Caco-2 (cell line): ENCODE data around the gene ECE1. TPM values are rescaled to one million over a fixed set of nuclear protein-coding genes. Genes with fewer than 3 reads are reported as not detected.

Source experiments
- BruUV-seq: library from RNA; stranded (reverse); fragments of 400-500 nt; replicated peaks from 2 replicates; lab custom pipeline; 2021; lab: Mats Ljungman, UMichigan
- CTCF ChIA-PET: fragments of 300-600 bp; sonication (Branson Sonifier 250); formaldehyde crosslinking; loops from one replicate; lab custom pipeline; 2022; ENCODE audit warnings: antibody characterized with exemption; lab: Charles Lee
- POLR2A ChIA-PET: fragments of 300-600 bp; sonication (Branson Sonifier 250); formaldehyde crosslinking; loops from one replicate; lab custom pipeline; 2022; ENCODE audit warnings: antibody characterized with exemption; lab: Charles Lee
- DNase-seq, 2 experiments: peaks; one replicate each; pipeline versions ENCODE4 v3.0.0 to v3.0.0-alpha.2; 2020 to 2022
- H3K27me3 ChIP-seq: replicated peaks from 2 replicates; pipeline ENCODE4 v1.6.0; 2011; ENCODE audit warnings: low read length; ENCODE audit not compliant: control insufficient read depth, insufficient read depth
- H3K36me3 ChIP-seq: 2 replicates; pipeline ENCODE4 v1.5.1; 2011; ENCODE audit warnings: low read length; ENCODE audit not compliant: control insufficient read depth, insufficient read depth
- H3K4me1 ChIP-seq: fragments of 250-450 bp; sonication (Bioruptor Pico); 2 replicates; pipeline ENCODE4 v1.5.1; 2020; ENCODE audit warnings: mild to moderate bottlenecking
- H3K4me3 ChIP-seq: 2 replicates; pipeline ENCODE4 v1.5.1; 2011; ENCODE audit warnings: low read depth, mild to moderate bottlenecking, control low read depth, low read length
- H3K9me3 ChIP-seq: fragments of 250-450 bp; sonication (Bioruptor Pico); 2 replicates; pipeline ENCODE4 v1.5.1; 2020; ENCODE audit warnings: mild to moderate bottlenecking, moderate library complexity
- H3K27ac Mint-ChIP-seq: one replicate; pipeline ENCODE4 v1.8.0; 2022; ENCODE audit warnings: mixed read lengths; ENCODE audit not compliant: unreplicated experiment
- H3K27me3 Mint-ChIP-seq: one replicate; pipeline ENCODE4 v1.8.0; 2022; ENCODE audit warnings: mixed read lengths; ENCODE audit not compliant: insufficient read depth, unreplicated experiment
- H3K36me3 Mint-ChIP-seq: one replicate; pipeline ENCODE4 v1.8.0; 2022; ENCODE audit warnings: mild to moderate bottlenecking, mixed read lengths; ENCODE audit not compliant: insufficient read depth, unreplicated experiment
- H3K4me1 Mint-ChIP-seq: one replicate; pipeline ENCODE4 v1.8.0; 2022; ENCODE audit warnings: low read depth, mixed read lengths; ENCODE audit not compliant: unreplicated experiment
- H3K4me3 Mint-ChIP-seq: one replicate; pipeline ENCODE4 v1.8.0; 2022; ENCODE audit warnings: mild to moderate bottlenecking, moderate library complexity, mixed read lengths; ENCODE audit not compliant: unreplicated experiment
- H3K9me3 Mint-ChIP-seq: one replicate; pipeline ENCODE4 v1.8.0; 2022; ENCODE audit warnings: mixed read lengths; ENCODE audit not compliant: unreplicated experiment
- CTCF ChIP-seq, 2 experiments: fragments of 200-600 bp in 1 of 2; IDR thresholded peaks; 1 replicate in 1 of 2; 2 replicates in 1 of 2; pipeline versions ENCODE4 v1.5.1 to v1.8.0; 2011 to 2022; ENCODE audit warnings: antibody characterized with exemption in 1 of 2, control low read depth in 1 of 2, inconsistent platforms in 1 of 2, low read depth in 1 of 2, low read length in 1 of 2, mild to moderate bottlenecking in 1 of 2, moderate library complexity in 1 of 2; ENCODE audit not compliant: insufficient read depth in 1 of 2, severe bottlenecking in 1 of 2, unreplicated experiment in 1 of 2
- intact Hi-C: fragments of 100-400 bp; cut with micrococcal nuclease; formaldehyde crosslinking; loops from one replicate; pipeline ENCODE4 v1.10.0; 2022; ENCODE audit not compliant: unreplicated experiment
- total RNA-seq: library from RNA; stranded (reverse); gene quantifications from 2 replicates; pipeline ENCODE4 v1.2.3, GENCODE V29; 2022

Gene ECE1
- total RNA-seq, 1 experiment from 2014 or later = 50.2 TPM

- Histone ChIP-seq H3K4me3 (no peak overlapping the region), H3K36me3 (no peaks in the 10 kb centered on the region; the same call in 1 of the 2 replicates), H3K4me1 (peaks cover 43% of the 10 kb centered on the region), H3K9me3 (no peaks in the 10 kb centered on the region), H3K27me3 (no peaks in the 10 kb centered on the region)
- Mint-ChIP-seq H3K27me3 (no peaks in the 10 kb centered on the region), H3K4me1 (peaks cover 35% of the 10 kb centered on the region), H3K36me3 (peaks cover 11% of the 10 kb centered on the region), H3K4me3 (no peak overlapping the region), H3K27ac (peak overlapping the region; percentile 45), H3K9me3 (no peaks in the 10 kb centered on the region)
- no peak for DNase-seq
- no peak for TF ChIP-seq CTCF (IDR thresholded peaks at IDR 0.05; ENCODE audit: insufficient read depth in 1 of 2, low read depth in 1 of 2, low read length in 1 of 2, severe bottlenecking in 1 of 2, unreplicated experiment in 1 of 2)
- ChIA-PET CTCF (interaction anchor here (1.1 to 1.3 kb wide), 2 partner anchors 48 to 65 kb away, joined by 4 read pairs; no protein-coding TSS in a partner anchor), POLR2A (no interaction called here)
- no TSS peak for BruUV-seq
- intact Hi-C loops = no loop called here
These were observed 30.3 kb upstream of the ECE1 start for GRCh38 chr1:21320410-21321108.

- BruUV-seq = no TSS peak
- peaks cover 26% of the 10 kb centered on the region for H3K4me1 Mint-ChIP-seq
- Histone ChIP-seq H3K9me3 (no peaks in the 10 kb centered on the region), H3K27me3 (no peaks in the 10 kb centered on the region), H3K4me3 (no peak overlapping the region), H3K36me3 (no peaks in the 10 kb centered on the region; the same call in 1 of the 2 replicates), H3K4me1 (peaks cover 35% of the 10 kb centered on the region)
- CTCF ChIA-PET = interaction anchor here (0.6 to 1.3 kb wide), 3 partner anchors 29 to 65 kb away, joined by 3 to 4 read pairs (median 4); partner anchors contain the start of gene ECE1
- DNase-seq = no peak
- peak overlapping the region; percentile 62 for H3K27ac Mint-ChIP-seq
- no peak overlapping the region for H3K4me3 Mint-ChIP-seq
- H3K27me3 Mint-ChIP-seq = no peaks in the 10 kb centered on the region
- intact Hi-C loops = no loop called here
- H3K36me3 Mint-ChIP-seq = peaks cover 11% of the 10 kb centered on the region
- POLR2A ChIA-PET = no interaction called here
- no peaks in the 10 kb centered on the region for H3K9me3 Mint-ChIP-seq
- no peak for TF ChIP-seq CTCF (IDR thresholded peaks at IDR 0.05; ENCODE audit: insufficient read depth in 1 of 2, low read depth in 1 of 2, low read length in 1 of 2, severe bottlenecking in 1 of 2, unreplicated experiment in 1 of 2)
These were observed 29.5 kb upstream of the ECE1 start for GRCh38 chr1:21319447-21320407.

GRCh38 chr1:21318714-21319159, 28.5 kb upstream of the ECE1 start:
- H3K27ac Mint-ChIP-seq = no peak overlapping the region
- DNase-seq = no peak
- H3K27me3 Mint-ChIP-seq = no peaks in the 10 kb centered on the region
- no peaks in the 10 kb centered on the region for H3K9me3 Mint-ChIP-seq
- peaks cover 23% of the 10 kb centered on the region for H3K4me1 Mint-ChIP-seq
- ChIA-PET POLR2A (no interaction called here), CTCF (no interaction called here)
- Histone ChIP-seq H3K27me3 (no peaks in the 10 kb centered on the region), H3K4me1 (peaks cover 26% of the 10 kb centered on the region), H3K36me3 (no peaks in the 10 kb centered on the region; the same call in 1 of the 2 replicates), H3K9me3 (no peaks in the 10 kb centered on the region), H3K4me3 (no peak overlapping the region)
- H3K4me3 Mint-ChIP-seq = no peak overlapping the region
- peaks cover 11% of the 10 kb centered on the region for H3K36me3 Mint-ChIP-seq
- intact Hi-C loops = no loop called here
- BruUV-seq = no TSS peak
- no peak for TF ChIP-seq CTCF (IDR thresholded peaks at IDR 0.05; ENCODE audit: insufficient read depth in 1 of 2, low read depth in 1 of 2, low read length in 1 of 2, severe bottlenecking in 1 of 2, unreplicated experiment in 1 of 2)
